Mesenchymal stem cell (in vitro differentiated cells and primary cell): Measurements from ENCODE around the gene GRK1.

Source experiments
- DNase-seq: peaks from one replicate; pipeline ENCODE4 v3.0.0-alpha.2; 2013
- H2AFZ ChIP-seq: one replicate; pipeline ENCODE4 v1.6.1; 2013; ENCODE audit warnings: low read depth, mild to moderate bottlenecking, control low read depth, inconsistent platforms, low read length, moderate library complexity
- H2AK5ac ChIP-seq: 2 replicates; pipeline ENCODE4 v1.6.1; 2013; ENCODE audit warnings: low read length, moderate library complexity, mild to moderate bottlenecking, inconsistent platforms; ENCODE audit not compliant: severe bottlenecking
- H2BK120ac ChIP-seq: one replicate; pipeline ENCODE4 v1.6.1; 2013; ENCODE audit warnings: low read depth, mild to moderate bottlenecking, inconsistent platforms, low read length, moderate library complexity
- H2BK12ac ChIP-seq, 2 experiments: one replicate each; pipeline ENCODE4 v1.6.1; 2013; ENCODE audit warnings: inconsistent platforms in 2 of 2, low read length in 2 of 2, mild to moderate bottlenecking in 2 of 2, moderate library complexity in 2 of 2, control low read depth in 1 of 2
- H2BK15ac ChIP-seq: one replicate; pipeline ENCODE4 v1.6.1; 2013; ENCODE audit warnings: mild to moderate bottlenecking, low read depth, inconsistent platforms; ENCODE audit not compliant: poor library complexity, severe bottlenecking
- H2BK5ac ChIP-seq: 2 replicates; pipeline ENCODE4 v1.6.1; 2013; ENCODE audit warnings: low read depth, mild to moderate bottlenecking, low read length, control low read depth, inconsistent platforms; ENCODE audit not compliant: poor library complexity, severe bottlenecking
- H3K14ac ChIP-seq, 2 experiments: one replicate each; pipeline ENCODE4 v1.6.1; 2013; ENCODE audit warnings: inconsistent platforms in 2 of 2, low read length in 2 of 2, control low read depth in 1 of 2, mild to moderate bottlenecking in 1 of 2, moderate library complexity in 1 of 2
- H3K18ac ChIP-seq, 2 experiments: one replicate each; pipeline ENCODE4 v1.6.1; 2013; ENCODE audit warnings: inconsistent platforms in 2 of 2, low read length in 2 of 2, control low read depth in 1 of 2, low read depth in 1 of 2, mild to moderate bottlenecking in 1 of 2
- H3K23ac ChIP-seq, 2 experiments: one replicate each; pipeline ENCODE4 v1.6.1; 2013; ENCODE audit warnings: inconsistent platforms in 2 of 2, low read length in 2 of 2, mild to moderate bottlenecking in 2 of 2, moderate library complexity in 2 of 2, control low read depth in 1 of 2
- H3K27ac ChIP-seq: 2 replicates; pipeline ENCODE4 v1.5.1; 2013; ENCODE audit warnings: mild to moderate bottlenecking, moderate library complexity, low read length, control low read depth, inconsistent platforms; ENCODE audit not compliant: poor library complexity, severe bottlenecking
- H3K27me3 ChIP-seq, 2 experiments: 2 replicates each; pipeline versions ENCODE4 v1.6.1 to v1.7.0; 2013; ENCODE audit warnings: low read length in 2 of 2, mild to moderate bottlenecking in 2 of 2, moderate library complexity in 2 of 2, control low read depth in 1 of 2, inconsistent platforms in 1 of 2; ENCODE audit not compliant: control insufficient read depth in 1 of 2, insufficient read depth in 1 of 2
- H3K36me3 ChIP-seq, 2 experiments: 2 replicates each; pipeline versions ENCODE4 v1.6.1 to v1.7.0; 2013; ENCODE audit warnings: low read length in 2 of 2, control low read depth in 1 of 2, inconsistent platforms in 1 of 2, low read depth in 1 of 2, mild to moderate bottlenecking in 1 of 2; ENCODE audit not compliant: insufficient read depth in 2 of 2, control insufficient read depth in 1 of 2
- H3K4ac ChIP-seq, 2 experiments: one replicate each; pipeline ENCODE4 v1.6.1; 2013; ENCODE audit warnings: inconsistent platforms in 2 of 2, low read length in 2 of 2, mild to moderate bottlenecking in 2 of 2, moderate library complexity in 2 of 2, control low read depth in 1 of 2, low read depth in 1 of 2
- H3K4me1 ChIP-seq: 2 replicates; pipeline ENCODE4 v1.6.1; 2013; ENCODE audit warnings: low read depth, low read length, control low read depth; ENCODE audit not compliant: control insufficient read depth, insufficient read depth
- H3K4me2 ChIP-seq: 2 replicates; pipeline ENCODE4 v1.6.1; 2013; ENCODE audit warnings: low read length, mild to moderate bottlenecking, inconsistent platforms; ENCODE audit not compliant: poor library complexity, severe bottlenecking
- H3K4me3 ChIP-seq, 2 experiments: 2 replicates each; pipeline versions ENCODE4 v1.5.1 to v1.7.0; 2013; ENCODE audit warnings: low read length in 2 of 2, mild to moderate bottlenecking in 2 of 2, control low read depth in 1 of 2, low read depth in 1 of 2; ENCODE audit not compliant: insufficient read depth in 1 of 2
- H3K79me1 ChIP-seq: replicated peaks from 2 replicates; pipeline ENCODE4 v1.6.1; 2013; ENCODE audit warnings: mild to moderate bottlenecking, control low read depth, low read length, inconsistent platforms; ENCODE audit not compliant: poor library complexity, severe bottlenecking
- H3K9ac ChIP-seq: 2 replicates; pipeline ENCODE4 v1.7.0; 2013; ENCODE audit warnings: mild to moderate bottlenecking, low read length, moderate library complexity
- H3K9me3 ChIP-seq: 2 replicates; pipeline ENCODE4 v1.7.0; 2013; ENCODE audit warnings: mild to moderate bottlenecking, low read length; ENCODE audit not compliant: control insufficient read depth
- H4K8ac ChIP-seq: one replicate; pipeline ENCODE4 v1.6.1; 2013; ENCODE audit warnings: inconsistent platforms, mild to moderate bottlenecking, low read length, moderate library complexity
- H4K91ac ChIP-seq: one replicate; pipeline ENCODE4 v1.6.1; 2013; ENCODE audit warnings: mild to moderate bottlenecking, low read length, inconsistent platforms
- WGBS: methylation state at CpG from one replicate; pipeline ENCODE4 v1.1.7; 2013; ENCODE audit warnings: mixed read lengths; 5-methylcytosine and 5-hydroxymethylcytosine counted together

GRK1 gene

GRCh38 chr13:113766035-113766800 is 99.2 kb downstream of the GRK1 start:
- Histone ChIP-seq H2AK5ac (no peak overlapping the region), H3K18ac (no peak overlapping the region), H2BK12ac (no peak overlapping the region), H3K36me3 (peaks cover 8 to 11% of the 10 kb centered on the region in 2 experiments), H2BK15ac (no peak overlapping the region), H3K27ac (no peak overlapping the region), H3K4me1 (peaks cover 10% of the 10 kb centered on the region), H3K79me1 (peaks cover 1% of the 10 kb centered on the region), H3K4me3 (no peak overlapping the region), H3K4me2 (no peak overlapping the region), H4K8ac (no peak overlapping the region), H3K9me3 (peaks cover 4% of the 10 kb centered on the region), H2BK120ac (no peak overlapping the region), H3K14ac (no peak overlapping the region), H2BK5ac (no peak overlapping the region), H4K91ac (no peak overlapping the region), H3K4ac (no peak overlapping the region), H3K9ac (peak overlapping the region; percentile 30), H2AFZ (no peak overlapping the region), H3K23ac (no peak overlapping the region), H3K27me3 (peaks cover 6% of the 10 kb centered on the region in 2 experiments)
- WGBS, result 81% methylated on average over 30 of the region's 30 CpGs
- no peak for DNase-seq

GRCh38 chr13:113767366-113767765 is 100.3 kb downstream of the GRK1 start:
- WGBS, result 64% methylated on average over 1 of the region's 2 CpGs
- Histone ChIP-seq H3K9me3 (peaks cover 10% of the 10 kb centered on the region), H4K91ac (no peak overlapping the region)

GRCh38 chr13:113768018-113768905 is 101.2 kb downstream of the GRK1 start:
- H3K36me3 ChIP-seq, result peaks cover 8 to 11% of the 10 kb centered on the region in 2 experiments
- H3K18ac ChIP-seq, result no peak overlapping the region
- H3K4me3 ChIP-seq, result no peak overlapping the region
- H2AK5ac ChIP-seq, result no peak overlapping the region
- no peak overlapping the region for H3K9ac ChIP-seq
- H3K27ac ChIP-seq, result no peak overlapping the region
- H2BK120ac ChIP-seq, result no peak overlapping the region
- peaks cover 10% of the 10 kb centered on the region for H3K4me1 ChIP-seq
- no peak overlapping the region for H3K14ac ChIP-seq
- H2AFZ ChIP-seq, result no peak overlapping the region
- no peak overlapping the region for H2BK15ac ChIP-seq
- no peak for DNase-seq
- no peaks in the 10 kb centered on the region for H3K79me1 ChIP-seq
- no peak overlapping the region for H4K91ac ChIP-seq
- no peaks in the 10 kb centered on the region for H3K27me3 ChIP-seq
- H2BK5ac ChIP-seq, result no peak overlapping the region
- H2BK12ac ChIP-seq, result no peak overlapping the region
- H3K9me3 ChIP-seq, result peaks cover 10% of the 10 kb centered on the region
- H4K8ac ChIP-seq, result no peak overlapping the region
- H3K4ac ChIP-seq, result no peak overlapping the region
- no peak overlapping the region for H3K4me2 ChIP-seq
- H3K23ac ChIP-seq, result no peak overlapping the region
- 89% methylated on average over 28 of the region's 28 CpGs for WGBS

More at GRCh38 chr13:113767366-113767765, 100.3 kb downstream of the GRK1 start:
- H3K9ac ChIP-seq, result no peak overlapping the region
- H3K36me3 ChIP-seq, result peaks cover 8 to 11% of the 10 kb centered on the region in 2 experiments
- peaks cover 1% of the 10 kb centered on the region for H3K79me1 ChIP-seq
- H3K18ac ChIP-seq, result no peak overlapping the region
- H2BK120ac ChIP-seq, result no peak overlapping the region
- H3K4me3 ChIP-seq, result no peak overlapping the region
- H2AFZ ChIP-seq, result no peak overlapping the region
- peaks cover 10% of the 10 kb centered on the region for H3K4me1 ChIP-seq
- H3K4ac ChIP-seq, result no peak overlapping the region
- no peaks in the 10 kb centered on the region for H3K27me3 ChIP-seq
- no peak overlapping the region for H2BK15ac ChIP-seq
- H2BK5ac ChIP-seq, result no peak overlapping the region
- no peak overlapping the region for H3K23ac ChIP-seq
- DNase-seq, result no peak
- no peak overlapping the region for H3K27ac ChIP-seq
- no peak overlapping the region for H2AK5ac ChIP-seq
- no peak overlapping the region for H2BK12ac ChIP-seq
- H4K8ac ChIP-seq, result no peak overlapping the region
- no peak overlapping the region for H3K4me2 ChIP-seq
- no peak overlapping the region for H3K14ac ChIP-seq

GRCh38 chr13:113769106-113769505 is 102.1 kb downstream of the GRK1 start:
- H3K4me2 ChIP-seq, result no peak overlapping the region
- no peak overlapping the region for H2AFZ ChIP-seq
- peaks cover 10% of the 10 kb centered on the region for H3K9me3 ChIP-seq
- H4K91ac ChIP-seq, result no peak overlapping the region
- no peak overlapping the region for H3K4me3 ChIP-seq
- H2BK15ac ChIP-seq, result no peak overlapping the region
- no peak overlapping the region for H3K27ac ChIP-seq
- no peak overlapping the region for H4K8ac ChIP-seq
- H3K23ac ChIP-seq, result no peak overlapping the region
- H3K4me1 ChIP-seq, result peaks cover 10% of the 10 kb centered on the region
- H2BK120ac ChIP-seq, result no peak overlapping the region
- no peaks in the 10 kb centered on the region for H3K79me1 ChIP-seq
- H2AK5ac ChIP-seq, result no peak overlapping the region
- no peak overlapping the region for H3K4ac ChIP-seq
- WGBS, result 85% methylated on average over 5 of the region's 5 CpGs
- H3K9ac ChIP-seq, result no peak overlapping the region
- peaks cover 8 to 10% of the 10 kb centered on the region in 2 experiments for H3K36me3 ChIP-seq
- H2BK5ac ChIP-seq, result no peak overlapping the region
- no peaks in the 10 kb centered on the region for H3K27me3 ChIP-seq
- H3K14ac ChIP-seq, result no peak overlapping the region
- no peak for DNase-seq
- H3K18ac ChIP-seq, result no peak overlapping the region
- H2BK12ac ChIP-seq, result no peak overlapping the region
